K562 (cell line): ENCODE data around the gene CDS1.

Experiments
- EZH2 ChIP-seq: IDR thresholded peaks from 2 replicates; pipeline ENCODE4 v1.6.1; 2012; ENCODE audit warnings: low read depth, mild to moderate bottlenecking, inconsistent platforms, low read length, borderline replicate concordance
- FOXK2 ChIP-seq, 2 experiments: fragments of 450-650 bp; IDR thresholded peaks in 1 of 2; conservative IDR thresholded peaks in 1 of 2; 2 replicates each; pipeline ENCODE4 v1.6.1; 2016; ENCODE audit warnings: low read depth in 2 of 2, mild to moderate bottlenecking in 1 of 2
- FOXP1 ChIP-seq: sonication (generic); formaldehyde crosslinking; IDR thresholded peaks from 2 replicates; pipeline ENCODE4 v1.8.0; 2022; ENCODE audit warnings: mild to moderate bottlenecking, missing genetic modification reagents
- SIN3A ChIP-seq, 2 experiments: fragments of 150-350 bp in 1 of 2; IDR thresholded peaks; 2 replicates each; pipeline ENCODE4 v1.6.1; 2011 to 2016; ENCODE audit warnings: borderline replicate concordance in 2 of 2, low read depth in 2 of 2, low read length in 2 of 2, mild to moderate bottlenecking in 2 of 2, moderate library complexity in 2 of 2; ENCODE audit not compliant: control insufficient read depth in 1 of 2
- SREBF1 ChIP-seq: fragments of 150-350 bp; IDR thresholded peaks from 2 replicates; pipeline ENCODE4 v1.6.1; 2014; ENCODE audit warnings: antibody characterized with exemption, low read depth, low read length, borderline replicate concordance
- TF ChIP-seq, protein P1 (sequence below), 3 experiments: IDR thresholded peaks in 2 of 3; conservative IDR thresholded peaks in 1 of 3; 2 replicates each; pipeline ENCODE4 v1.5.1; 2011 to 2012; ENCODE audit warnings: low read length in 3 of 3, mild to moderate bottlenecking in 3 of 3, control low read depth in 2 of 3, improper control_type of control experiment in 1 of 3, inconsistent platforms in 1 of 3, low read depth in 1 of 3, mixed read lengths in 1 of 3, moderate library complexity in 1 of 3; ENCODE audit not compliant: insufficient read depth in 2 of 3

GRCh38 chr4:84651499-84651898 is 68.6 kb downstream of the CDS1 start:
- TF ChIP-seq SREBF1 (no peak), FOXP1 (CRISPR knock-in tag) (no peak), FOXK2 (conservative IDR thresholded peaks at IDR 0.05 in 1 of 2, IDR thresholded peaks at IDR 0.05 in 1 of 2; ENCODE audit: low read depth in 2 of 2) (no peak), EZH2 (no peak), SIN3A (IDR thresholded peaks at IDR 0.05; ENCODE audit: borderline replicate concordance in 2 of 2, control insufficient read depth in 1 of 2, low read depth in 2 of 2, low read length in 2 of 2) (no peak)
- TF ChIP-seq, protein P1, sequence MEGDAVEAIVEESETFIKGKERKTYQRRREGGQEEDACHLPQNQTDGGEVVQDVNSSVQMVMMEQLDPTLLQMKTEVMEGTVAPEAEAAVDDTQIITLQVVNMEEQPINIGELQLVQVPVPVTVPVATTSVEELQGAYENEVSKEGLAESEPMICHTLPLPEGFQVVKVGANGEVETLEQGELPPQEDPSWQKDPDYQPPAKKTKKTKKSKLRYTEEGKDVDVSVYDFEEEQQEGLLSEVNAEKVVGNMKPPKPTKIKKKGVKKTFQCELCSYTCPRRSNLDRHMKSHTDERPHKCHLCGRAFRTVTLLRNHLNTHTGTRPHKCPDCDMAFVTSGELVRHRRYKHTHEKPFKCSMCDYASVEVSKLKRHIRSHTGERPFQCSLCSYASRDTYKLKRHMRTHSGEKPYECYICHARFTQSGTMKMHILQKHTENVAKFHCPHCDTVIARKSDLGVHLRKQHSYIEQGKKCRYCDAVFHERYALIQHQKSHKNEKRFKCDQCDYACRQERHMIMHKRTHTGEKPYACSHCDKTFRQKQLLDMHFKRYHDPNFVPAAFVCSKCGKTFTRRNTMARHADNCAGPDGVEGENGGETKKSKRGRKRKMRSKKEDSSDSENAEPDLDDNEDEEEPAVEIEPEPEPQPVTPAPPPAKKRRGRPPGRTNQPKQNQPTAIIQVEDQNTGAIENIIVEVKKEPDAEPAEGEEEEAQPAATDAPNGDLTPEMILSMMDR (IDR thresholded peaks at IDR 0.05 in 2 of 3, conservative IDR thresholded peaks at IDR 0.05 in 1 of 3; ENCODE audit: insufficient read depth in 2 of 3, low read depth in 1 of 3, low read length in 3 of 3): no peak
